NCI-H128 (cell line): Measurements from ENCODE around the gene SH3PXD2A.

Experiments
- DNase-seq: peaks from one replicate; lab custom pipeline; 2025; ENCODE audit not compliant: unreplicated experiment; lab: John Stamatoyannopoulos, UW

The SH3PXD2A gene

DNA sequence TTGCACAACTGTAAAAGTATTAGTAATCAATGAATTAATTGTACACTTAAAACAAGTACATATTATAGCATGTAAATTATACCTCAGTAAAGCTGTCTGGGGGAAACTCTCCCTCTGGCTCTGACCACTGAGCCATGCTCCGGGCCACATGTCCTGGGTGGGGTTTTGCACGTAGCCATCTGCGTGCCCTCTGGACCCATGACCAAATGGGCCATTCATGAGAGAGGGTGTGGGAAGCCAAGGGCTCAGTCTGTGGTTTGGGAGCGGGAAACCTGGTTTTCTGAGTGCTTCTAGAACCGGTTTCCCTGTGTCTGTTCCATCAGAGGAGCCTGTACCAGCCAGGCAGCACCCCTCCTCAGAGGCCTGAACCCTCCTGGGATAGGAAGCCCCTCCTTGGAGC is 143.2 kb downstream of the SH3PXD2A start:
- DNase-seq, result no peak

DNA sequence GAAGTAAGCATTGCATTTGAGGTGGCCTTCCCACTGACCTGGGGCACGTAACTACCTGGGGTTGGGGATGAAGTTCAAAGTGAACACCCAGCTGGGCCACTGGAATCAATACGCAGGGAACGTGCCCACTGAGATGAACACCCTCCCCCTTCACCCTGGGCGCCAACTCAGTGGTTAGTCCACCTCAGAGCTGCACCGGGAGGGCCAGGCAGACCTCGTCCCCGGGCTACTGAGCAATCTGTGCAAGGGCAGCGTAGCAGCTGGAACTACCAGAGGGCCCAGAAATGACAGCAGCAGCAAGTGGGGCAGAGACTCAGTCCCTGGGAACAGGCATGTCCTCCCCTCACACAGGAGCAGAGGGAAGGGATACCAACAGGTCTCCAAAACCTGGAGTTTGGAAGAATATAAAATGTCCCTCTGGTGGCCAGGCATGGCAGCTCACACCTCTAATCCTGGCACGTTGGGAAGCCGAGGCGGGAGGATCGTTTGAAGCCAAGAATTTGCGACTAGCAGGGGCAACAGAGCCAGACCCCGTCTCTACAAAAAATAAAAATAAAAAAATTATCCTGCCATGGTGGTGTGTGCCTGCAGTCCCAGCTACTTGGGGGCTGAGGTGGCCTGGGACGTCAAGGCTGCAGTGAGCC is 143.9 kb downstream of the SH3PXD2A start:
- DNase-seq, result no peak

DNA sequence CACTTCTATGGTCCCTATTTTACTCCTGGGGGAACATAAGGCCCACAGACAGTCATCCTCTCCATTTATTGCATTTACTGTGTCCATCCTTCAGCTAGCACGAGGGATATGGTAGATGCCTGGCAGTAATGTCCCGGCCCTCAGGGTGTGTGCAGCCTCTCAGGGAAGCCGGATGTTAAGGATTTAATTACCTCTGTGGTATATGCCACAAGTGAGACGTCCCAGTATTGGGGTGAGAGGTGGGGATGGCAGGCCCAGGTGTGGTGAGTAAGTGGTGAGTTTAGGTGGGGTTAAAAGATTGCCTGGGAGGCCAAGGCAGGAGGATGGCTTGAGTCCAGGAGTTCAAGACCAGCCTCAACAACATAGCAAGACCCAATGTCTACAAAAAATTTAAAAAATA is 144.9 kb downstream of the SH3PXD2A start:
- DNase-seq, result no peak

DNA sequence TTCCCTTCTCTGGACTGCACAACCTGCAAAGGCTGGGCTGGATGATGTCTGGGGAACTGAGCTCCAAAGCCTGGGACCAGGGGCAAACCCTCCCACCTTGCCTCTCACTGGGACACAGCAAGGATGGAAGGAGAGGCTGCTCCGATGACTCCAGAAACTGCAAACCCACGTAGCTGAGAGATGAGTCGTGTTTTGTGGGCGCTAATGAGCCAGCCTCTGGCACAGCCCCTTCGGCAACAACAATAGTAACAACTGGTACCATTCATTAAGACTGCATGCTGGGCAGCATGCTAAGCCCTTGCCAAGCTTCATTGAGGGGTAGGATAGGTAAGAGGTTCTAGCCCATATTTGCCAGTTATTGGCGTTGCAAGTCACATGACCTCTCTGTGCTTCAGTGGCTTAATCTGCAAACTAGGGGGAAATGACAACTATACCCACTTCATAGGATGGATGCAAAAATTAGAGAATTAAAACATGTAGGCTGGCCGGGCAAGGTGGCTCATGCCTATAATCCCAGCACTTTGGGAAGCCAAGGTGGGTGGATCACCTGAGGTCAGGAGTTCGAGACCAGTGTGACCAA is 145.9 kb downstream of the SH3PXD2A start:
- no peak for DNase-seq

- no peak for DNase-seq
Measured at GRCh38 chr10:103708627-103709288, 146.6 kb downstream of the SH3PXD2A start.

DNA sequence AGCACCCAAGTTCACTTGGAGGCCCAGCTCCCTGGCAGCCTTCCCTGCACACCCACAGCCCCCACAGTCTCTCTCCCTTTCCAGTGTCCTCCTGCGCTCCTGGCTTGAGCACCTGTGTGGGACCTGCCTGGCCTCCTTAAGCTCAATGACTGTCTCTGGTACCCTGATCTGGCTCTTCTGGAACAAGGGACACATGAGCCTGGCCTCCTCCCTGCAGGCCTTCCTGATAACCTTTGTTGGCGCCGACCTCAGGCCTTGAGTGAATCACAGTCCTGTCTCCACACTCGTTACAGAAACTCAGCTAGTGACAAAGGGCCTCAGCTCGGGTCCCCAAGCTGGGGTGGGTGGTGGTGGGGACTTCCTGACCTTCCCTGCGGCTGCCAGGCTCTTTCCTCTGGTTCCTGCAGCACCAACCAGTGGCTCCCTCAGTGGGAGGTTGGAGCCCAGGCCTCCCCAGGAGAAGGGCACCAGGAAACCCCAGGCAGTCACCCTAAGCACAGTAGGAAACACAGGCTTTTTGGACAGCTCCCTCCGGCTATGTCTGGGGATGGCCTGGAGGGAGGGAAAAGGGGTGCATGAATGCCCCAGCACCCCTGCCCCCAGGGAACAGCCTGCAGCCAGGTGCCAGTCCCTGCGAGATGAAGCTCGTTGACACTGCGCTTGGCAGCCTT is 147.3 kb downstream of the SH3PXD2A start:
- no peak for DNase-seq

DNA sequence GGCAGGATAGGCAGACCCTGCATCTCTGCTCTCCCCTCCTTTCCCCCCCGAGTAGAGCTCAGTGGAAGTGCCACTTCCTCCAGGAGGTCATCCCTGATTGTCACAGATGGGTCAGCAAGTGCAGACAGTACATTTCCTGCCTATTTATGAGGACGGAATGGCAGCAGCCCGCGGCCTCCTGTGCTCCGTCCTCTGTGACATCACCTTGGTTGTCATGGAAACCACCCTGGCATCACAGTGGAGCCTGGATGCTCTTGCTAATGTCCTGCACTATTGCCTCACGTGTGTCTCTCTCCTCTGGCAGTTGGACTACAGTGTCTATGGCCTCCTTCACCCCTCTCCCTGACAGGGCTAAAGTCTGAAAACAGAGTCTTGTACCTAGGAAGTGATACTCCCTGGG is 148.6 kb downstream of the SH3PXD2A start:
- DNase-seq, result no peak

GRCh38 chr10:103706047-103706446 is 149.3 kb downstream of the SH3PXD2A start:
- DNase-seq, result no peak

GRCh38 chr10:103703941-103704919 is 151.1 kb downstream of the SH3PXD2A start:
- no peak for DNase-seq

DNA sequence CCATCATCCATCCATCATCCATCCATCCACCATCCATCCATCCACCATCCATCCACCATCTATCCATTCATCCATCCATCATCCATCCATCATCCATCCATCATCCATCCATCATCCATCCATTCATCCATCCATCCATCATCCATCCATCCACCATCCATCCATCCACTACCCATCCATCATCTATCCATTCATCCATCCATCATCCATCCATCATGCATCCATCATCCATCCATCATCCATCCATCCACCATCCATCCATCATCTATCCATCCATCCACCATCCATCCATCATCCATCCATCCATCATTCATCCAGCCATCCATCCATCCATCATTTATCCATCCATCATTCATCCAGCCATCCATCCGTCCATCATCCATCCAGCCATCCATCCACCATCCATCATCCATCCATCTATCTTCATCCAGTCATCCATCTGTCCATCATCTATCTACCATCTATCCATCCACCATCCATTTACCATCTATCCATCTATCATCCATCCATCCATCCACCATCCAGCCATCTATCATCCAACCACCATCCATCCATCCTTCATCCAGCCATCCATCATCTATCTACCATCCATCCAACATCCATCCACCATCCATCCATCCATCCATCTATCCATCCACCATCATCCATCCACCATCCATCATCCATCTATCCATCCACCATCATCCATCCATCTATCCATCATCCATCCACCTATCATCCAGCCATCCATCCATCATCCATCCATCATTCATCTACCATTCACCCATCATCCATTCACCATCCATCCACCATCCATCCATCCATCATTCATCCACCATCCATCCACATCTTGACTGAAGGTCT is 153.8 kb downstream of the SH3PXD2A start:
- no peak for DNase-seq

DNA sequence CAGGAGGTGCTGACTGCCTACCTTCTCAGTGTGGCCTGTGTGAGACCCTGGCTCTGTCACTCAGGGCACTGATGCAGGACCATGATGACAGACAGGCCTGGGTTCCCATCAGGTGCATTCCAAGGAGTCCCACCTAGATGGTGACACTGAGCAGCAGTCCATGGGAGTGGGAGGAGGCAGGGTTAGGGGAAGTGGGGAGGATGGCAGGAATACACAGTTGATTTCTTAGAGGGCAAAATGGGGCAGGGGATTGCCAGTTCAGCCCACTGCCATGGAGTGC is 155.0 kb downstream of the SH3PXD2A start:
- DNase-seq, result no peak

DNA sequence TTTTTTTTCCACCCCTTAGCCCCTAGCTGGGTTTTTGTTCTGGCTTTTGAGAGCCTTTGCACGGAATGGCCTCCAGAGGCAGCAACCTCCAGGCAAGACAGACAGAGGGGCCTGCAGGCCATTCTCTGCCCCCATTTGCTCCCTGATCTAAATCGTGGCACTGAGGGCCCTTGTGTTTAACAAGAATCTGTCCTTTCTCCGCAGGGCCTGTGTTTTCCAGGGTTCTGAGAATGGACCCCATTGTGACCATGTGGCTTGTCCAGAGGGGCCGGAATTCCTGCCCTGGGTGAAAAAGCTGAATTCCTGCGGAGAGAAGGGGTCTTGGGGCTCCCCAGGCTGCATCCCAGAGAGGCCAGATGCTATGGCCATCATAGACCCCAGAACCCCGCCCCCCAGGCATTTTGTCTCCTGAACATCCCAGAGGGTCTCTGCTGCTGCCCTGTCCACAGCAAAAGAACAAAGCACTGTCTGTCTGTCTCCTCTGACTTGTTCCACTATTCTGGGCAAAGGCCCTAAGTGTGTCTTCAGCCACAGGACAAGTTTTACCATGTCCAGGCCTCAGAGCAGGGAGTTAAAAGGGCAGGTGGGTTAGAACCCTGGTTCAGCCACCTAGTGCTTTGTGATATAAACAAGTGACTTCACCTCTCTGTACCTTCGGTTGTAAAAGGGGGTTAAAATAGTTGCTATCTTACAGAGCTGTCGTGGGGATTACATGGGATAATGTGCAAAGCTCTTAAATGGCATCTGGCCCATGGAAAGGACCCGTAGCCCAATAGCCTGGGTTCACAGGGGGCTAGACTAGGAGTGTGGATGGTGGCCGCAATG is 155.6 kb downstream of the SH3PXD2A start:
- no peak for DNase-seq

DNA sequence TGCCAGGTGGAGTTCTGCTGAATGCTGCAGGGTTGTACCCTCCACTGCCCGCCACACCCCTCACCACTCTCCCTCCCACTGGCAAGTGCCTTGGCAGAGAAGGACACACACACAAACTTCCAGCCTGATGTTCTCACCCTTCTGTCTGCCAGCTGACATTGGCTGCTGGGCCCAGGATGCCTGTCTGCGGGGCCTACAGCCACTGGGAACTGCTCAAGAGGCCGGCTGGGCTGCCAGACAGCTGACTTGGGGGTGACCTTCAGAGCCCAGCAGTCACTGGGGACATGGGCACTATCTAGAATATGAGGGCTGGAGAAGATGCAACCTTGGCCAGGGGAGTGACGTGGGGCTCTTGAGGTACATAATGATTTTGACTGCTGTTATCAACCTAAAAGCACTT is 157.1 kb downstream of the SH3PXD2A start:
- DNase-seq, result no peak

GRCh38 chr10:103697787-103698186 is 157.6 kb downstream of the SH3PXD2A start:
- no peak for DNase-seq

DNA sequence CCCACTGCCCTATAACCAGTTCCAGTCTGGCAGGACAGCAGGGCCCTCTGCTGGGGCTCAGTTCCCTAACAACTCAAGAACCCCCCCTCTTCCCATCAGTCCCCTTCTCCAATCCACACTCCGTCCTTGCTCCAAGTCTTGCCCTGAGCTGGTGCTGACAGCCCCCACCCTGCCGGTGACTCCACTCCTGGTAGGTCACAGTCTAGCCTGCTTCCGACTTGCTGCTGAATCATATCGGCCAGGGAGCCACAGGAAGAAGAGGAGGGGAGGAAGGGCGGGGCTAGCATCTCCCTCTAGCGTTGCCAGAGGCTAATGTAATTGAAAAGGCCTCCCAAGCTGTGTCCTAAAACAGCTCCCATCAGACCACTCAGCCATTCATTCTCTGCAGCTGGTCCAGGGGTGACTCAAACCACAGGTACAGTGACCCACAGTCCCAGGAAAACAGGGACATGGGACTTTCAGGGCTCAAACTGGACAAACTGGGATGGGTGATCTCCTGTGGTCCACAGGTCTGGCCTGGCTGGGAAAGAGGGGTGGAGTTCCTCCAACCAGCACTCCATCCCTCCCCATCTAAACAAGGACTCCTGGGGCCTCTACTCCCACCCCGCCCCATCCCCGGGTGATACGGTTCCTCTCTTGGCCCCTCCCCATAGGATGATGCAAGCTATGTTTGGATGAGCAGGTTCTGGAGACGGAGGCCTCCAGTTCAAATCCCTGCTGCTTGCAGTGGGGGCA is 158.8 kb downstream of the SH3PXD2A start:
- DNase-seq, result no peak

GRCh38 chr10:103696094-103696410 is 159.3 kb downstream of the SH3PXD2A start:
- DNase-seq, result no peak

DNA sequence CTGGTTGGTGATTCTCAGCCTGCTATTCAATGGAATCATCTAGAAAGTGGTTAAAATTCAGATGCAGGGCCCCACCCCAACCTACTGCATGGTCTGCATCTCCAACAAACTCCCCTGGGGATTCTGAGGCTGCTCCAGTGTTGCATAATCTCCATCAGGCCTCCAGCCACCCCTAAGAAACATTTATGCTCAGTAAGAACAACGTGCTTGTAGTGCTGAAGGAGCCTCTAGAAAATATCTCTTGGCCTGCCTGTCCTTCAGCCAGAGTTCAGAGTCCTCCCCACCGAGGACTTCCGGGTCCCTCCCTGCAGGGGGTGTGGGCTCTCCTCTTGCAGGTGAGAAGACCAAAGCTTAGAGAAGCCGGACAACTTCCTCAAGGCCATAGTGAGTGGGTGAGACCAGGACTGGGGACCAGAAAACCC is 159.8 kb downstream of the SH3PXD2A start:
- DNase-seq, result no peak

DNA sequence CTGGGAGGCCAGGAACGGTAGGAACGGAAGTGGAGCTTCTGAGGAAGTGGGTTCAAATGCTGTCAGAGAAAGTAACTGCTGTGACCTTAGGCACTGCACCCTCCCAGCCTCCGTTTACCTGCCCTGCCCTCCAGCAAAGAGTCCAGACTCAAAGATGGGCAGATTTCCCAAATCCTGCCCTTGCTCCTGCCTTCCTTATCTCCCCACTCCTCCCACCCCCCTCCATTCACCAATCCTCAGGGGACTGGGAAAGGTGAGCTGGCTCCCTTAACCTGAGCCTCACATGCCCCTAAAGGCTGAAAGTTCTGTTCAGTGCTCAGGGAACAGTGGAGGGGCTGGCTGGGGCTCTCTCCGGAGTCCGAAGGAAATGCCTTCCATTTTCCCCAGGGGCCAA is 161.6 kb downstream of the SH3PXD2A start:
- no peak for DNase-seq
